ENCODE measurements around the gene JMJD6.
A peak's percentile ranks its signal among the peaks of the same experiment; 100 is the strongest.
"Not testable (repeated sequence)": the region's sequence is repeated elsewhere in the genome, so short reads cannot be mapped to it uniquely, and the experiment has no call there.

JMJD6 gene

GRCh38 chr17:76726231-76726775, at the start of gene JMJD6:
TSS of gene JMJD6 (minus strand) at chr17:76726606. CDS start at chr17:76726475, 131 bp downstream.
- peak; percentile 98 for DNase-seq

- no peak for DNase-seq
Observed at GRCh38 chr17:76775021-76775600, 48.7 kb upstream of the JMJD6 start.

- DNase-seq: peak; percentile 87
Observed at GRCh38 chr17:76772842-76773525, 46.6 kb upstream of the JMJD6 start.

GRCh38 chr17:76758570-76758969, 32.2 kb upstream of the JMJD6 start:
- DNase-seq: no peak

- no peak for DNase-seq
Observed at GRCh38 chr17:76757256-76757655, 30.9 kb upstream of the JMJD6 start.

GRCh38 chr17:76755285-76755684, 28.9 kb upstream of the JMJD6 start:
- DNase-seq: no peak

GRCh38 chr17:76753061-76753961, 26.9 kb upstream of the JMJD6 start:
- peak; percentile 68 for DNase-seq

- no peak for DNase-seq
Observed at GRCh38 chr17:76752006-76752405, 25.6 kb upstream of the JMJD6 start.

GRCh38 chr17:76751416-76751993, 25.1 kb upstream of the JMJD6 start:
- no peak for DNase-seq

- no peak for DNase-seq
Observed at GRCh38 chr17:76748657-76749056, 22.3 kb upstream of the JMJD6 start.

GRCh38 chr17:76747716-76748363, 21.4 kb upstream of the JMJD6 start:
- DNase-seq: no peak

- DNase-seq: not testable (repeated sequence)
Observed at GRCh38 chr17:76745785-76746184, 19.4 kb upstream of the JMJD6 start.

- no peak for DNase-seq
Observed at GRCh38 chr17:76744747-76745146, 18.3 kb upstream of the JMJD6 start.

- DNase-seq: no peak
Observed at GRCh38 chr17:76742958-76743357, 16.6 kb upstream of the JMJD6 start.

GRCh38 chr17:76740329-76741118, 14.1 kb upstream of the JMJD6 start:
- DNase-seq: no peak

GRCh38 chr17:76739568-76740115, 13.2 kb upstream of the JMJD6 start:
- not testable (repeated sequence) for DNase-seq

GRCh38 chr17:76738468-76738850, 12.1 kb upstream of the JMJD6 start:
- DNase-seq: no peak

GRCh38 chr17:76737676-76738467, 11.5 kb upstream of the JMJD6 start, which contains the start of gene MFSD11:
TSS of gene MFSD11 (plus strand) at chr17:76738119. CDS start at chr17:76738353, 234 bp downstream.
- peak; percentile 97 for DNase-seq

GRCh38 chr17:76737082-76737675, 10.8 kb upstream of the JMJD6 start, which contains the start of gene SRSF2:
TSS of gene SRSF2 (minus strand) at chr17:76737331. CDS start at chr17:76737160, 171 bp downstream.
- DNase-seq: peak; percentile 100
